ENCODE data around the gene IFT52. TPM values are rescaled to one million over a fixed set of nuclear protein-coding genes. Genes with fewer than 3 reads are reported as not detected.

IFT52 gene
- total RNA-seq, 1 donor from 2014 or later: 56.6 TPM

GRCh38 chr20:43669332-43669731 is 78.6 kb downstream of the IFT52 start:
- Mint-ChIP-seq H3K27ac (no peak overlapping the region), H3K36me3 (ENCODE audit: insufficient read depth) (peaks cover 4% of the 10 kb centered on the region), H3K4me3 (ENCODE audit: low read depth) (no peak overlapping the region), H3K4me1 (ENCODE audit: low read depth) (peaks cover 1% of the 10 kb centered on the region), H3K27me3 (peaks cover 16% of the 10 kb centered on the region), H3K9me3 (ENCODE audit: low read depth) (no peaks in the 10 kb centered on the region)
- TF ChIP-seq CTCF (IDR thresholded peaks at IDR 0.05; ENCODE audit: unreplicated experiment): no peak
- DNase-seq (ENCODE audit: low spot score, unreplicated experiment): no peak

- TF ChIP-seq CTCF (IDR thresholded peaks at IDR 0.05; ENCODE audit: unreplicated experiment): no peak
- Mint-ChIP-seq H3K27ac (no peak overlapping the region), H3K4me1 (ENCODE audit: low read depth) (peaks cover 1% of the 10 kb centered on the region), H3K27me3 (peaks cover 10% of the 10 kb centered on the region), H3K9me3 (ENCODE audit: low read depth) (no peaks in the 10 kb centered on the region), H3K4me3 (ENCODE audit: low read depth) (no peak overlapping the region), H3K36me3 (ENCODE audit: insufficient read depth) (peaks cover 4% of the 10 kb centered on the region)
- no peak for DNase-seq (ENCODE audit: low spot score, unreplicated experiment)
Observed at GRCh38 chr20:43670423-43670822, 79.7 kb downstream of the IFT52 start.

GRCh38 chr20:43676368-43676767 is 85.6 kb downstream of the IFT52 start:
- Mint-ChIP-seq H3K4me3 (ENCODE audit: low read depth) (no peak overlapping the region), H3K36me3 (ENCODE audit: insufficient read depth) (peaks cover 13% of the 10 kb centered on the region), H3K4me1 (ENCODE audit: low read depth) (peaks cover 4% of the 10 kb centered on the region), H3K27ac (no peak overlapping the region), H3K27me3 (no peaks in the 10 kb centered on the region), H3K9me3 (ENCODE audit: low read depth) (peaks cover 3% of the 10 kb centered on the region)
- DNase-seq (ENCODE audit: low spot score, unreplicated experiment): no peak
- TF ChIP-seq CTCF (IDR thresholded peaks at IDR 0.05; ENCODE audit: unreplicated experiment): no peak

GRCh38 chr20:43680981-43681380 is 90.2 kb downstream of the IFT52 start:
- Mint-ChIP-seq H3K4me1 (ENCODE audit: low read depth) (peaks cover 4% of the 10 kb centered on the region), H3K27me3 (no peaks in the 10 kb centered on the region), H3K9me3 (ENCODE audit: low read depth) (peaks cover 3% of the 10 kb centered on the region), H3K4me3 (ENCODE audit: low read depth) (no peak overlapping the region), H3K27ac (no peak overlapping the region), H3K36me3 (ENCODE audit: insufficient read depth) (peaks cover 8% of the 10 kb centered on the region)
- no peak for DNase-seq (ENCODE audit: low spot score, unreplicated experiment)
- TF ChIP-seq CTCF (IDR thresholded peaks at IDR 0.05; ENCODE audit: unreplicated experiment): no peak

- H3K27ac Mint-ChIP-seq: no peak overlapping the region
- TF ChIP-seq CTCF (IDR thresholded peaks at IDR 0.05; ENCODE audit: unreplicated experiment): peak; percentile 17
- H3K9me3 Mint-ChIP-seq (ENCODE audit: low read depth): peaks cover 3% of the 10 kb centered on the region
- no peaks in the 10 kb centered on the region for H3K27me3 Mint-ChIP-seq
- H3K36me3 Mint-ChIP-seq (ENCODE audit: insufficient read depth): peaks cover 4% of the 10 kb centered on the region
- peaks cover 4% of the 10 kb centered on the region for H3K4me1 Mint-ChIP-seq (ENCODE audit: low read depth)
- no peak overlapping the region for H3K4me3 Mint-ChIP-seq (ENCODE audit: low read depth)
- no peak for DNase-seq (ENCODE audit: low spot score, unreplicated experiment)
Observed at GRCh38 chr20:43681468-43681942, 90.8 kb downstream of the IFT52 start.

Measured in progenitor cell of endocrine pancreas (in vitro differentiated cells).